DND-41 (cell line): ENCODE data around the gene GSX1.
A peak's percentile ranks its signal among the peaks of the same experiment; 100 is the strongest.
"Not testable (repeated sequence)": the region's sequence is repeated elsewhere in the genome, so short reads cannot be mapped to it uniquely, and the experiment has no call there.

Experiments used
- ATAC-seq: fragments of 200-7000 bp; cut with Tn5 transposase; 3 replicates; pipeline ENCODE4 v1.9.1; 2021; ENCODE audit warnings: low read depth; ENCODE audit not compliant: insufficient read depth
- DNase-seq: peaks from one replicate; pipeline ENCODE4 v3.0.0-alpha.2; 2020
- H2AFZ ChIP-seq: 2 replicates; pipeline ENCODE4 v1.6.0; 2012; ENCODE audit warnings: low read depth, low read length
- H3K27ac ChIP-seq: 2 replicates; pipeline ENCODE4 v1.5.1; 2012; ENCODE audit warnings: low read length, inconsistent platforms
- H3K27me3 ChIP-seq: fragments of 200-600 bp; sonication (generic); 2 replicates; pipeline ENCODE4 v1.6.0; 2012; ENCODE audit warnings: low read length, mild to moderate bottlenecking, inconsistent platforms; ENCODE audit not compliant: insufficient read depth, poor library complexity
- H3K36me3 ChIP-seq: 2 replicates; pipeline ENCODE4 v1.5.1; 2012; ENCODE audit warnings: low read length, inconsistent platforms; ENCODE audit not compliant: insufficient read depth
- H3K4me1 ChIP-seq: 2 replicates; pipeline ENCODE4 v1.5.1; 2012; ENCODE audit warnings: mild to moderate bottlenecking, low read length; ENCODE audit not compliant: insufficient read depth
- H3K4me2 ChIP-seq: 2 replicates; pipeline ENCODE4 v1.6.0; 2012; ENCODE audit warnings: mild to moderate bottlenecking, moderate library complexity, low read length, inconsistent platforms; ENCODE audit not compliant: insufficient read depth
- H3K4me3 ChIP-seq, 2 experiments: fragments of 200-600 bp in 1 of 2; shearing (Covaris generic) in 1 of 2; 2 replicates each; pipeline ENCODE4 v1.5.1; 2012 to 2016; ENCODE audit warnings: inconsistent platforms in 2 of 2, low read length in 2 of 2, mild to moderate bottlenecking in 2 of 2, low read depth in 1 of 2, moderate library complexity in 1 of 2
- H3K79me2 ChIP-seq: 2 replicates; pipeline ENCODE4 v1.6.0; 2012; ENCODE audit warnings: low read length, inconsistent platforms; ENCODE audit not compliant: insufficient read depth
- H3K9ac ChIP-seq: 2 replicates; pipeline ENCODE4 v1.6.0; 2012; ENCODE audit warnings: low read depth, mild to moderate bottlenecking, inconsistent platforms, low read length, moderate library complexity
- H3K9me3 ChIP-seq: 2 replicates; pipeline ENCODE4 v1.5.1; 2012; ENCODE audit warnings: low read length, moderate library complexity, mild to moderate bottlenecking, inconsistent platforms; ENCODE audit not compliant: insufficient read depth, severe bottlenecking
- H4K20me1 ChIP-seq: 2 replicates; pipeline ENCODE4 v1.6.0; 2012; ENCODE audit warnings: low read length; ENCODE audit not compliant: insufficient read depth
- EZH2 ChIP-seq: IDR thresholded peaks from 3 replicates; pipeline ENCODE4 v1.6.1; 2012; ENCODE audit warnings: borderline replicate concordance, low read depth, mild to moderate bottlenecking, moderate library complexity, low read length, inconsistent platforms; ENCODE audit not compliant: severe bottlenecking
- TF ChIP-seq, protein P1 (sequence below): IDR thresholded peaks from 2 replicates; pipeline ENCODE4 v1.5.1; 2012; ENCODE audit warnings: borderline replicate concordance, low read length, moderate library complexity, mild to moderate bottlenecking; ENCODE audit not compliant: poor library complexity, severe bottlenecking; ENCODE audit errors: extremely low read depth

GSX1 gene

DNA sequence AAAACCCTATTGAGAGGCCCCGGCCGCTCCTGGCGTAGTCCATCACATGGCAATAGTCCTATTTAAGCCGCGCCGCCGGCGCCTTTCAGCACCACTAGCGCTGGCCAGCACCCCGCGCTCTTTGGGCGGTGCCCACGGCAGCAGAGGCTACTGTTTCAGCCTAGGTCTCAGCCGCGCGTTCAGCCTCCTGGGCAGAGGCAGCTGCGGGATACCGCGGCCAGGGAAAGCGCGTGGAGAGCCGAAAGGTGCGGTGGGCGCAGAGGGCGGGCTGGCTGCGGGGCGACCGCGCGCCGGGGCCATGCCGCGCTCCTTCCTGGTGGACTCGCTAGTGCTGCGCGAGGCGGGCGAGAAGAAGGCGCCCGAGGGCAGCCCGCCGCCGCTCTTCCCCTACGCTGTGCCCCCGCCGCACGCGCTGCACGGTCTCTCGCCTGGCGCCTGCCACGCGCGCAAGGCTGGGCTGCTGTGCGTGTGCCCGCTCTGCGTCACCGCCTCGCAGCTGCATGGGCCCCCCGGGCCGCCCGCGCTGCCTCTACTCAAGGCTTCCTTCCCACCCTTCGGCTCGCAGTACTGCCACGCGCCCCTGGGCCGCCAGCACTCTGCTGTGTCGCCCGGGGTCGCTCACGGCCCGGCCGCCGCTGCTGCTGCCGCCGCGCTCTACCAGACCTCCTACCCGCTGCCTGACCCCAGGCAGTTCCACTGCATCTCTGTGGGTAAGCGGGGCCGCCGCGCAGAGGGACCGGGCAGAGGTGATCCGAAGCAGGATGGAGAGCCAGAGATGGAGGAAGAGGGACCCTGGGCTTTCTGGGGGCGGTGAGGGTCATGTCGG, at the start of gene GSX1:
Gene GSX1 (plus strand): TSS at position 91 of the 826 bp plus-strand sequence. CDS start 208 bp downstream, at position 299.
- Histone ChIP-seq H3K4me2 (peak within 1 kb of the TSS; percentile 83), H3K27me3 (peaks cover 37% of the 10 kb centered on the region)

DNA sequence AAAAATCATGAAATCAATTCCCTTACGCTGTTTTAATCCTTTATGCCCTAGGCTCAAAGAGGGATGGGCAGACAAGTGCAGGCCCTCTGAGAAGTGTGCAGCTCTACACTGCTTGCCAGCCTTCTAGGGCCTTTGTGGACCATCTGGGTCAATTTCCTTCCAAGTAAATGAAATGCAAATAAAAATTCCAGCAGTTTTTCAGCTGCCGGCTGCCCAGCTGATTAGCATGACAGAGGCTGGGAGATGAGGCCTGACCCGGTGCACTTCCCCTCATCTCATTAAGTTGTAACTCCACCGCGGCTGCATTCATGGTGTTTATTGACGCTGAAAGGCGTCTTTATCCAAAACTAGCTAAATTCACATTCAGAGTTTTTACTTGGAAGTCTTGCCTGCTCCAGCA, 47.5 kb upstream of the GSX1 start:
- TF ChIP-seq, protein P1, sequence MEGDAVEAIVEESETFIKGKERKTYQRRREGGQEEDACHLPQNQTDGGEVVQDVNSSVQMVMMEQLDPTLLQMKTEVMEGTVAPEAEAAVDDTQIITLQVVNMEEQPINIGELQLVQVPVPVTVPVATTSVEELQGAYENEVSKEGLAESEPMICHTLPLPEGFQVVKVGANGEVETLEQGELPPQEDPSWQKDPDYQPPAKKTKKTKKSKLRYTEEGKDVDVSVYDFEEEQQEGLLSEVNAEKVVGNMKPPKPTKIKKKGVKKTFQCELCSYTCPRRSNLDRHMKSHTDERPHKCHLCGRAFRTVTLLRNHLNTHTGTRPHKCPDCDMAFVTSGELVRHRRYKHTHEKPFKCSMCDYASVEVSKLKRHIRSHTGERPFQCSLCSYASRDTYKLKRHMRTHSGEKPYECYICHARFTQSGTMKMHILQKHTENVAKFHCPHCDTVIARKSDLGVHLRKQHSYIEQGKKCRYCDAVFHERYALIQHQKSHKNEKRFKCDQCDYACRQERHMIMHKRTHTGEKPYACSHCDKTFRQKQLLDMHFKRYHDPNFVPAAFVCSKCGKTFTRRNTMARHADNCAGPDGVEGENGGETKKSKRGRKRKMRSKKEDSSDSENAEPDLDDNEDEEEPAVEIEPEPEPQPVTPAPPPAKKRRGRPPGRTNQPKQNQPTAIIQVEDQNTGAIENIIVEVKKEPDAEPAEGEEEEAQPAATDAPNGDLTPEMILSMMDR, result no peak
- no peak for TF ChIP-seq EZH2
- H3K79me2 ChIP-seq, result no peaks in the 10 kb centered on the region
- H3K27me3 ChIP-seq, result no peaks in the 10 kb centered on the region
- H3K9me3 ChIP-seq, result no peaks in the 10 kb centered on the region
- no peak overlapping the region for H3K4me2 ChIP-seq
- H3K4me1 ChIP-seq, result no peaks in the 10 kb centered on the region
- no peak overlapping the region for H2AFZ ChIP-seq
- no peak for DNase-seq
- no peaks in the 10 kb centered on the region for H3K36me3 ChIP-seq
- H3K27ac ChIP-seq, result no peak overlapping the region
- no peak for ATAC-seq
- H3K9ac ChIP-seq, result no peak overlapping the region
- H3K4me3 ChIP-seq, result no peak overlapping the region
- H4K20me1 ChIP-seq, result no peaks in the 10 kb centered on the region

More for the DNA sequence above, at the start of gene GSX1:
- Histone ChIP-seq H3K36me3 (no peaks in the 10 kb centered on the region), H3K27ac (no peak within 1 kb of the TSS), H3K4me3 (peak within 1 kb of the TSS in 1 of 2 experiments; percentile 60; a peak in 3 of 4 replicates), H3K9ac (peak within 1 kb of the TSS; percentile 50; the same call in 1 of the 2 replicates), H2AFZ (no peak within 1 kb of the TSS), H3K9me3 (no peaks in the 10 kb centered on the region), H3K4me1 (peaks cover 30% of the 10 kb centered on the region), H4K20me1 (no peaks in the 10 kb centered on the region), H3K79me2 (no peaks in the 10 kb centered on the region)
- DNase-seq (no peak), ATAC-seq (no peak)
- TF ChIP-seq, protein P1, result no peak
- no peak for TF ChIP-seq EZH2

DNA sequence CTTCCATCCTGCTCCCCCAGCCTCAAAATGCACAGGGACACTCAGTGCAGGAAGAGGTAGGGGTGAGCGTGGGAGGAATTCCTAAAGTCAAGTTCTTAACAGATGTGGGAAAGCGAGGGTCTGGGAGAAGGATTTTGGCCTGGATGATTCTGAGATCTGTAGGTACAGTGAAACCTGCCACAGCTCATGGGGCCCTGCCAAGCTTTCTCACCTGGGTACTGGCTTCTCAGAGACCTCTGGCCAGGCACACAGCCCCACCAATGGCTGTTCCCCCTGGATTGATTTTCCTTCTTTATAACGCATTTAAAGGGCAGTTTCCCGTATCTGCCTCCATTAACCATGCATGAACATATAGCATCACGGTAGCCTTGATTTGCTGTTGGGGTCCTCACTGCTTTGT, 47.0 kb upstream of the GSX1 start:
- H3K4me3 ChIP-seq, result no peak overlapping the region
- H3K9me3 ChIP-seq, result no peaks in the 10 kb centered on the region
- H3K27ac ChIP-seq, result no peak overlapping the region
- no peak for TF ChIP-seq EZH2
- TF ChIP-seq, protein P1, result no peak
- ATAC-seq (no peak), DNase-seq (no peak)
- H3K79me2 ChIP-seq, result no peaks in the 10 kb centered on the region
- no peaks in the 10 kb centered on the region for H3K4me1 ChIP-seq
- H2AFZ ChIP-seq, result no peak overlapping the region
- no peaks in the 10 kb centered on the region for H3K27me3 ChIP-seq
- no peak overlapping the region for H3K4me2 ChIP-seq
- H3K36me3 ChIP-seq, result no peaks in the 10 kb centered on the region
- no peaks in the 10 kb centered on the region for H4K20me1 ChIP-seq
- H3K9ac ChIP-seq, result no peak overlapping the region

DNA sequence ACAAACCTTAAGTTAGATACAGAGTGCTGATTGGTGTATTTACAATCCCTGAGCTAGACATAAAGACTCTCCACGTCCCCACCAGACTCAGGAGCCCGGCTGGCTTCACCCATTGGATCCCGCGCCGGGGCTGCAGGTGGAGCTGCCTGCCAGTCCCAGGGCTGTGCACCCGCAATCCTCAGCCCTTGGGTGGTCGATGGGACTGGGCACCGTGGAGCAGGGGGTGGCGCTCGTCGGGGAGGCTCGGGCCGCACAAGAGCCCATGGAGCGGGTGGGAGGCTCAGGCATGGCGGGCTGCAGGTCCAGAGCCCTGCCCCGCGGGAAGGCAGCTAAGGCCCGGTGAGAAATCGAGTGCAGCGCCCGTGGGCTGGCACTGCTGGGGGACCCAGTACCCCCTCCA, 44.1 kb upstream of the GSX1 start:
- not testable (repeated sequence) for H3K36me3 ChIP-seq, H3K4me2 ChIP-seq, ATAC-seq, H3K27me3 ChIP-seq, H3K79me2 ChIP-seq, H3K4me1 ChIP-seq, H3K4me3 ChIP-seq, H3K9ac ChIP-seq, H4K20me1 ChIP-seq, H3K9me3 ChIP-seq, H2AFZ ChIP-seq, H3K27ac ChIP-seq, DNase-seq
